Liver (tissue), 9 donors: Measurements from ENCODE around the gene RO60. TPM values are rescaled to one million over a fixed set of nuclear protein-coding genes. Genes with fewer than 3 reads are reported as not detected.

Source experiments
- DNase-seq: peaks from one replicate; pipeline ENCODE4 v3.0.0-alpha.2; 2017; ENCODE audit warnings: low spot score
- H3K27ac ChIP-seq, 2 donors: one replicate each; pipeline ENCODE4 v1.7.0; 2013; ENCODE audit warnings: inconsistent platforms in 2 of 2, low read length in 2 of 2, control low read depth in 1 of 2, low read depth in 1 of 2, mild to moderate bottlenecking in 1 of 2
- H3K27me3 ChIP-seq, 4 donors: one replicate each; pipeline versions ENCODE4 v1.6.1 to v1.7.0; 2013; ENCODE audit warnings: low read length in 3 of 4, inconsistent platforms in 1 of 4, mild to moderate bottlenecking in 1 of 4, moderate library complexity in 1 of 4; ENCODE audit not compliant: control insufficient read depth in 4 of 4, insufficient read depth in 4 of 4
- H3K36me3 ChIP-seq, 4 donors: one replicate each; pipeline versions ENCODE4 v1.6.1 to v1.7.0; 2013; ENCODE audit warnings: low read length in 3 of 4, mild to moderate bottlenecking in 3 of 4, low read depth in 1 of 4, moderate library complexity in 1 of 4; ENCODE audit not compliant: control insufficient read depth in 4 of 4, insufficient read depth in 3 of 4
- H3K4me1 ChIP-seq, 4 donors: one replicate each; pipeline versions ENCODE4 v1.6.1 to v1.7.0; 2013; ENCODE audit warnings: low read length in 3 of 4, mild to moderate bottlenecking in 3 of 4, moderate library complexity in 1 of 4; ENCODE audit not compliant: control insufficient read depth in 4 of 4, insufficient read depth in 4 of 4
- H3K4me3 ChIP-seq, 3 donors: one replicate each; pipeline versions ENCODE4 v1.6.1 to v1.7.0; 2013; ENCODE audit warnings: low read length in 3 of 3, control low read depth in 1 of 3, low read depth in 1 of 3, mild to moderate bottlenecking in 1 of 3
- H3K9ac ChIP-seq, 2 donors: one replicate each; pipeline ENCODE4 v1.7.0; 2013; ENCODE audit warnings: low read length in 2 of 2, mild to moderate bottlenecking in 2 of 2, moderate library complexity in 2 of 2, control low read depth in 1 of 2, low read depth in 1 of 2
- H3K9me3 ChIP-seq, 4 donors: one replicate each; pipeline versions ENCODE4 v1.6.1 to v1.7.0; 2013; ENCODE audit warnings: low read length in 3 of 4; ENCODE audit not compliant: control insufficient read depth in 4 of 4
- ATF3 ChIP-seq: IDR thresholded peaks from 2 replicates; pipeline ENCODE4 v1.6.1; 2016; ENCODE audit warnings: antibody characterized with exemption
- EGR1 ChIP-seq, 2 donors: IDR thresholded peaks; 2 replicates each; pipeline ENCODE4 v1.6.1; 2016 to 2018; ENCODE audit warnings: antibody characterized with exemption in 2 of 2, low read depth in 2 of 2
- FOXA1 ChIP-seq: IDR thresholded peaks from 2 replicates; pipeline ENCODE4 v1.6.1; 2016; ENCODE audit warnings: antibody characterized with exemption
- GABPA ChIP-seq, 2 donors: IDR thresholded peaks in 1 of 2; conservative IDR thresholded peaks in 1 of 2; 2 replicates each; pipeline ENCODE4 v1.6.1; 2016; ENCODE audit warnings: antibody characterized with exemption in 2 of 2, mild to moderate bottlenecking in 1 of 2, moderate library complexity in 1 of 2
- HNF4A ChIP-seq, 2 donors: conservative IDR thresholded peaks; 2 replicates each; pipeline ENCODE4 v1.6.1; 2016; ENCODE audit warnings: antibody characterized with exemption in 2 of 2, mild to moderate bottlenecking in 2 of 2
- HNF4G ChIP-seq: IDR thresholded peaks from 2 replicates; pipeline ENCODE4 v1.6.1; 2016; ENCODE audit warnings: antibody characterized with exemption
- JUND ChIP-seq, 2 donors: IDR thresholded peaks; 2 replicates each; pipeline ENCODE4 v1.6.1; 2016; ENCODE audit warnings: antibody characterized with exemption in 2 of 2
- NR2F2 ChIP-seq: IDR thresholded peaks from 2 replicates; pipeline ENCODE4 v1.6.1; 2016; ENCODE audit warnings: antibody characterized with exemption
- RAD21 ChIP-seq, 2 donors: IDR thresholded peaks; 2 replicates each; pipeline ENCODE4 v1.6.1; 2016; ENCODE audit warnings: antibody characterized with exemption in 2 of 2, mild to moderate bottlenecking in 2 of 2
- REST ChIP-seq: IDR thresholded peaks from 2 replicates; pipeline ENCODE4 v1.6.1; 2016; ENCODE audit warnings: antibody characterized with exemption, mild to moderate bottlenecking
- RXRA ChIP-seq, 2 donors: IDR thresholded peaks; 2 replicates each; pipeline ENCODE4 v1.6.1; 2017 to 2018; ENCODE audit warnings: antibody characterized with exemption in 2 of 2, mild to moderate bottlenecking in 1 of 2
- SP1 ChIP-seq: IDR thresholded peaks from 2 replicates; pipeline ENCODE4 v1.6.1; 2018; ENCODE audit warnings: antibody characterized with exemption, mild to moderate bottlenecking
- TAF1 ChIP-seq: conservative IDR thresholded peaks from 2 replicates; pipeline ENCODE4 v1.6.1; 2016; ENCODE audit warnings: antibody characterized with exemption, mild to moderate bottlenecking
- YY1 ChIP-seq: IDR thresholded peaks from 2 replicates; pipeline ENCODE4 v1.6.1; 2016; ENCODE audit warnings: antibody characterized with exemption, mild to moderate bottlenecking
- ZBTB33 ChIP-seq: IDR thresholded peaks from 2 replicates; pipeline ENCODE4 v1.6.1; 2016; ENCODE audit warnings: antibody characterized with exemption
- WGBS: extraction: QIAGEN DNeasy Blood & Tissue Kit; methylation state at CpG from one replicate; pipeline ENCODE4 v1.1.7; 2013; 5-methylcytosine and 5-hydroxymethylcytosine counted together
- polyA plus RNA-seq, 2 donors: library from polyadenylated mRNA; stranded (reverse) in 1 of 2; unstranded in 1 of 2; fragments of 200-250 nt in 1 of 2; fragments of >200 nt in 1 of 2; fragmentation: Nextera tagmentation in 1 of 2; extraction: Ambion mirVana in 1 of 2; gene quantifications; one replicate each; pipeline versions ENCODE4 v1.2.1 to v1.2.3, GENCODE V29; 2013 to 2015
- total RNA-seq, 2 donors: library from RNA; depleted of rRNA; stranded (reverse); fragments of >200 nt; gene quantifications; one replicate each; pipeline ENCODE4 v1.2.3, GENCODE V29; 2014
- TF ChIP-seq, protein P1 (sequence below): IDR thresholded peaks from 2 replicates; pipeline ENCODE4 v1.6.1; 2016; ENCODE audit warnings: antibody characterized with exemption
- TF ChIP-seq, protein P2 (sequence below): fragments of 150-350 bp; IDR thresholded peaks from 2 replicates; pipeline ENCODE4 v1.5.1; 2017; ENCODE audit warnings: improper control_type of control experiment, low read depth, low read length; ENCODE audit not compliant: missing input control
- donor health status: healthy.
- donor health status: healthy.
- donor health status: healthy.
- donor health status: healthy.
- donor health status: healthy.

The RO60 gene
- total and polyA plus RNA-seq, 4 donors: 5.9 to 121 (median 34.9) TPM

- Histone ChIP-seq H3K4me1 (peaks cover 0 to 19% (median 9%) of the 10 kb centered on the region in 4 donors), H3K4me3 (no peak overlapping the region), H3K27ac (no peak overlapping the region), H3K9ac (no peak overlapping the region), H3K27me3 (no peaks in the 10 kb centered on the region), H3K36me3 (peaks cover 9 to 24% (median 17%) of the 10 kb centered on the region in 4 donors), H3K9me3 (no peaks in the 10 kb centered on the region)
- no peak for TF ChIP-seq REST
- no peak for TF ChIP-seq ZBTB33
- TF ChIP-seq FOXA1: no peak
- no peak for TF ChIP-seq EGR1 (IDR thresholded peaks at IDR 0.05; ENCODE audit: low read depth in 2 of 2)
- TF ChIP-seq HNF4A (conservative IDR thresholded peaks at IDR 0.05): no peak
- TF ChIP-seq, protein P1, sequence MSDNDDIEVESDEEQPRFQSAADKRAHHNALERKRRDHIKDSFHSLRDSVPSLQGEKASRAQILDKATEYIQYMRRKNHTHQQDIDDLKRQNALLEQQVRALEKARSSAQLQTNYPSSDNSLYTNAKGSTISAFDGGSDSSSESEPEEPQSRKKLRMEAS: no peak
- TF ChIP-seq NR2F2: no peak
- TF ChIP-seq HNF4G: no peak
- no peak for TF ChIP-seq RXRA (IDR thresholded peaks at IDR 0.05)
- TF ChIP-seq JUND (IDR thresholded peaks at IDR 0.05): no peak
- TF ChIP-seq TAF1: no peak
- no peak for TF ChIP-seq YY1
- TF ChIP-seq SP1: no peak
- TF ChIP-seq, protein P2, sequence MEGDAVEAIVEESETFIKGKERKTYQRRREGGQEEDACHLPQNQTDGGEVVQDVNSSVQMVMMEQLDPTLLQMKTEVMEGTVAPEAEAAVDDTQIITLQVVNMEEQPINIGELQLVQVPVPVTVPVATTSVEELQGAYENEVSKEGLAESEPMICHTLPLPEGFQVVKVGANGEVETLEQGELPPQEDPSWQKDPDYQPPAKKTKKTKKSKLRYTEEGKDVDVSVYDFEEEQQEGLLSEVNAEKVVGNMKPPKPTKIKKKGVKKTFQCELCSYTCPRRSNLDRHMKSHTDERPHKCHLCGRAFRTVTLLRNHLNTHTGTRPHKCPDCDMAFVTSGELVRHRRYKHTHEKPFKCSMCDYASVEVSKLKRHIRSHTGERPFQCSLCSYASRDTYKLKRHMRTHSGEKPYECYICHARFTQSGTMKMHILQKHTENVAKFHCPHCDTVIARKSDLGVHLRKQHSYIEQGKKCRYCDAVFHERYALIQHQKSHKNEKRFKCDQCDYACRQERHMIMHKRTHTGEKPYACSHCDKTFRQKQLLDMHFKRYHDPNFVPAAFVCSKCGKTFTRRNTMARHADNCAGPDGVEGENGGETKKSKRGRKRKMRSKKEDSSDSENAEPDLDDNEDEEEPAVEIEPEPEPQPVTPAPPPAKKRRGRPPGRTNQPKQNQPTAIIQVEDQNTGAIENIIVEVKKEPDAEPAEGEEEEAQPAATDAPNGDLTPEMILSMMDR: no peak
- no peak for TF ChIP-seq ATF3
- no peak for TF ChIP-seq RAD21 (IDR thresholded peaks at IDR 0.05)
- TF ChIP-seq GABPA (IDR thresholded peaks at IDR 0.05 in 1 of 2, conservative IDR thresholded peaks at IDR 0.05 in 1 of 2): no peak
- 94% methylated on average over 5 of the region's 5 CpGs for WGBS
- no peak for DNase-seq
Observed at GRCh38 chr1:193102662-193103061, 43.2 kb downstream of the RO60 start.
